Neural crest cell (in vitro differentiated cells): Measurements from ENCODE around the gene PDE5A. TPM values are rescaled to one million over a fixed set of nuclear protein-coding genes. Genes with fewer than 3 reads are reported as not detected.

Experiments
- DNase-seq: peaks from one replicate; pipeline ENCODE4 v3.0.0; 2021; ENCODE audit warnings: low read depth, mixed read lengths, low spot score
- H3K27ac Mint-ChIP-seq: one replicate; pipeline ENCODE4 v1.8.0; 2021; ENCODE audit warnings: mild to moderate bottlenecking, mixed read lengths; ENCODE audit not compliant: unreplicated experiment
- H3K27me3 Mint-ChIP-seq: 2 replicates; pipeline ENCODE4 v1.8.0; 2021; ENCODE audit warnings: low read depth, mild to moderate bottlenecking, mixed read lengths
- H3K36me3 Mint-ChIP-seq: 2 replicates; pipeline ENCODE4 v1.8.0; 2021; ENCODE audit warnings: low read depth, mild to moderate bottlenecking, mixed read lengths
- H3K4me1 Mint-ChIP-seq: 2 replicates; pipeline ENCODE4 v1.8.0; 2021; ENCODE audit warnings: mixed read lengths
- H3K4me3 Mint-ChIP-seq: one replicate; pipeline ENCODE4 v1.8.0; 2021; ENCODE audit warnings: mild to moderate bottlenecking, mixed read lengths
- H3K9me3 Mint-ChIP-seq: 2 replicates; pipeline ENCODE4 v1.8.0; 2021; ENCODE audit warnings: mixed read lengths
- long read RNA-seq: library from polyadenylated mRNA; unstranded; transcript quantifications from one replicate; pipeline ENCODE4 v2.0.0, GENCODE V29; 2020
- total RNA-seq: library from RNA; stranded (reverse); gene quantifications from 2 replicates; pipeline ENCODE4 v1.2.1, GENCODE V29; 2021
- TF ChIP-seq, protein P1 (sequence below): fragments of 200-600 bp; sonication (generic); conservative IDR thresholded peaks from 2 replicates; pipeline ENCODE4 v1.5.0; 2021; ENCODE audit warnings: antibody characterized with exemption, mild to moderate bottlenecking

Gene PDE5A
- 13.9 and 15.4 TPM in 2 replicates for total RNA-seq
- long read RNA-seq, full-length matches to known transcripts: 1 of 18 reads
- long read RNA-seq, partial matches to known transcripts: 15 of 18 reads
- long read RNA-seq, other reads (novel, unspliced or antisense): 2 of 18 reads

DNA sequence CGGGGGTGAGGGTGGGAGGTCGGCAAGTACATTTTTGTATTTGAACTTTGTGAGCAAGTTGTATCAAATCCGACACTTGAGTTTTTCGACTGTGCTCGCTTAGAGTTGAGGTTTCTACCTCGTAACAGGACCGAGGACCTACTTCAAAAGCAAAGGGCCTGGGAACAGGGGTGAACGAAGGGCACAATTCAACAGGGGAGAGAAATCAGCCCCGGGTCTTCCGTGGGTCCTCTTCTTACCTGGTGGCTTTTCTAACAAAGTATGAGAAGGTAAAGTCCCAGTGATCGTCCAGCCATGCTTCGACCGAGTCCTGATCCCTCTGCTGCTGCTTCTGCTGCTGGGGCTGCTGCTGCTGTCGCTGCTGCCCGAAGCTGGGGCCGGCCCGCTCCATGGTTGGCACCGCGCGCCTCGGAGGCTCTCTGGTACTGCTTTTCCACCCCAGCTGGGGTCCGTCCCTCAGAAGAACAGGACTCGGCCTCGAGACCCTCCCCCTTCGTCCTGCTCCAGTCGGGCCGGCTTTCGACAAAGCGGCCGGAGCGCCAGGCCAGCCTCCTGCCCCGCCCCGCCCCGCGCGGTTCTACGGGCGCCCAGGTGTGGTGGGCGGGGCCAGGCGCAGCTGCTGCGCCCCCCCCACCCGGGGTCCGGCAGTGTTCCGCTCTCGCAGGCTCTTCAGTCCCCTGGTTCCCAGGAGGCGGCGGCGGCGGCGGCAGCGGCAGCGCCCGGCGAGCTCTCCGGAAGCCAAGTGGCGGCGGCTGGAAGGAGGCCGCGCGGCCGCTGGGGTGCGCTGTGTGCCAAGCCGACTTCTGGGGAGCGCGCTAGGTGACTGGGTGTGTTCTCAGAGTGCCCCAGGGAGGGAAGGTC, at the start of gene PDE5A:
Gene PDE5A, minus strand, starts transcription at position 524 of the 861 bp plus-strand sequence. Its CDS starts 133 bp downstream, at position 391.
- TF ChIP-seq, protein P1, sequence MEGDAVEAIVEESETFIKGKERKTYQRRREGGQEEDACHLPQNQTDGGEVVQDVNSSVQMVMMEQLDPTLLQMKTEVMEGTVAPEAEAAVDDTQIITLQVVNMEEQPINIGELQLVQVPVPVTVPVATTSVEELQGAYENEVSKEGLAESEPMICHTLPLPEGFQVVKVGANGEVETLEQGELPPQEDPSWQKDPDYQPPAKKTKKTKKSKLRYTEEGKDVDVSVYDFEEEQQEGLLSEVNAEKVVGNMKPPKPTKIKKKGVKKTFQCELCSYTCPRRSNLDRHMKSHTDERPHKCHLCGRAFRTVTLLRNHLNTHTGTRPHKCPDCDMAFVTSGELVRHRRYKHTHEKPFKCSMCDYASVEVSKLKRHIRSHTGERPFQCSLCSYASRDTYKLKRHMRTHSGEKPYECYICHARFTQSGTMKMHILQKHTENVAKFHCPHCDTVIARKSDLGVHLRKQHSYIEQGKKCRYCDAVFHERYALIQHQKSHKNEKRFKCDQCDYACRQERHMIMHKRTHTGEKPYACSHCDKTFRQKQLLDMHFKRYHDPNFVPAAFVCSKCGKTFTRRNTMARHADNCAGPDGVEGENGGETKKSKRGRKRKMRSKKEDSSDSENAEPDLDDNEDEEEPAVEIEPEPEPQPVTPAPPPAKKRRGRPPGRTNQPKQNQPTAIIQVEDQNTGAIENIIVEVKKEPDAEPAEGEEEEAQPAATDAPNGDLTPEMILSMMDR: peak; percentile 89
- Mint-ChIP-seq H3K4me1 (peaks cover 13% of the 10 kb centered on the region), H3K4me3 (peak within 1 kb of the TSS; percentile 97), H3K27me3 (peaks cover 18% of the 10 kb centered on the region), H3K27ac (peak within 1 kb of the TSS; percentile 90), H3K9me3 (no peaks in the 10 kb centered on the region), H3K36me3 (no peaks in the 10 kb centered on the region)
- DNase-seq: peak; percentile 80

DNA sequence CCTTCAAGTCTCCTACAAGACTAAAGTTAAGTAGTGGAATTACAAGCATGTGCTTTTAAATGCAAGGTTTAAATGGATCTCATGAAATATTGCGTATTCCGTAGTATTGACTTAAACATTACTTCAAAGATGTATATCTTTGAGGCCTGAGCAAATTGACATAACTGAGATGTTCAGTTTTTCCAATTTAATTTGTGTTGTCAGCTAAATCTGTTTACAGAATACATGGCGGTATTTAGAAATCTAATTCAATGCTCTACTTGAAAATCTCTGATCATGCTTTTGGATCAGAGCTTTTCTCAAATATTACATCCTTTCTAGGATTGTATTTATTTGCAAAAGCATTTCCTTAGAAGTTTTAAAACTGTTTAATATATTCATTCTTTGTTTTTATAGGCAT, 47.5 kb upstream of the PDE5A start:
- H3K4me1 Mint-ChIP-seq: peaks cover 3% of the 10 kb centered on the region
- no peaks in the 10 kb centered on the region for H3K27me3 Mint-ChIP-seq
- H3K9me3 Mint-ChIP-seq: peaks cover 3% of the 10 kb centered on the region
- no peak overlapping the region for H3K4me3 Mint-ChIP-seq
- H3K36me3 Mint-ChIP-seq: no peaks in the 10 kb centered on the region
- DNase-seq: no peak
- TF ChIP-seq, protein P1: no peak
- no peak overlapping the region for H3K27ac Mint-ChIP-seq

DNA sequence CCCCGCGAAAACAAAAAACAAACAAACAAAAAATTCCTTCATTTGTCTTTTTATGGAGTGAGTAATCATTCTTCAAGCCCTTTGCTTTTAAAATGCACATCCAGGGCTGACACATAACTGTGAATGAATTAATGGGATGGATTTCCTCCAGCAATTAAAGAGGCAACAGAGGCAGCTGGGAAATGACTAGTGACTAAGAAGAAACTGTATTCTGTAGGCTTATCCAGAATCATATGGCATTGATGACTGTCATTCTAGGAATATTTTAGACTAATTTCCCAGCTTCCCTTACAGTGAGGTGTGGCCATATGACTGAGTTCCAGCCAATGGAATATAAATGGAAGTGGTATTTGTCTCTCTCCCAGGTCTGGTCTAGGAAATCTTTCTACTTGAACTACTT, 46.8 kb upstream of the PDE5A start:
- no peak overlapping the region for H3K4me3 Mint-ChIP-seq
- H3K9me3 Mint-ChIP-seq: peaks cover 3% of the 10 kb centered on the region
- TF ChIP-seq, protein P1: no peak
- no peak for DNase-seq
- H3K27me3 Mint-ChIP-seq: no peaks in the 10 kb centered on the region
- no peak overlapping the region for H3K27ac Mint-ChIP-seq
- H3K4me1 Mint-ChIP-seq: peaks cover 3% of the 10 kb centered on the region
- no peaks in the 10 kb centered on the region for H3K36me3 Mint-ChIP-seq

DNA sequence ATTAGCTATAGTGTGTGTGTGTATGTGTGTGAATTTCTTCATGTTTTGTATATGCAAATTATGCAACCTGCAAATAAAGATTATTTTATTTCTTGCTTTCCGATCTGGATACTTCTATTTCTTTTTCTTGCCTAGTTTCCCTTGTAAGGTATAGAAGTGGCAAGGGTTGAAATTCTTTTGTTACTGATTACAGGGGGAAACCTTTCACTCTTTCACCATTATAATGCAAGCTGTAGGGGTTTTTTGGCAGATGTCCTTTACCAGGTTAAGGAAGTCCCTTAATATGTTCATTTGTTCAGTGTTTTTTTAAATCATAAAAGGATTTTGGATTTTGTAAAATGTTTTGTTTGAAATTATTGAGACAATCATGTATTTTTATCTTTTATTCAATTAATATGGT, 44.3 kb upstream of the PDE5A start:
- H3K27me3 Mint-ChIP-seq: no peaks in the 10 kb centered on the region
- no peak overlapping the region for H3K27ac Mint-ChIP-seq
- H3K4me3 Mint-ChIP-seq: no peak overlapping the region
- H3K4me1 Mint-ChIP-seq: peaks cover 13% of the 10 kb centered on the region
- no peaks in the 10 kb centered on the region for H3K36me3 Mint-ChIP-seq
- TF ChIP-seq, protein P1: no peak
- H3K9me3 Mint-ChIP-seq: peaks cover 3% of the 10 kb centered on the region
- DNase-seq: no peak

DNA sequence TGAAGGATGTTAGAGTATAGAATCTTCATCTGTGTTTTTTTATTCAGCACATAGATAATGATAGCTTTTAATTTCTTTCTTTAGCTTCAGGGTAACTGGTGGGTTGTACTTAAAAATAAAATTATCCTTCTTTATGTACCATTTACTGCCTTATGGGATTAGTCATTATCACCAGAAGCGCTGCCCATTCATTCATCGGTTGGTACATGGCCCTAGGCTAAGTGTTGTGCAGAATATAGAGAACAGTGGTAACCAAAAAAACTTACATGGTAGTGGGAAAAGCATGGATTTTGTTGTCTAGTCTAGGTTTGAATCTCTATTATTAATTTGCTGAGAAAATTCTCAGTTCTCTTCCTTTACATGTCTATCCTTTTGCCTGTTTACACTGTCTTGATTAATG, 43.5 kb upstream of the PDE5A start:
- H3K27ac Mint-ChIP-seq: peak overlapping the region; percentile 35
- H3K9me3 Mint-ChIP-seq: peaks cover 3% of the 10 kb centered on the region
- H3K4me3 Mint-ChIP-seq: no peak overlapping the region
- H3K4me1 Mint-ChIP-seq: peaks cover 13% of the 10 kb centered on the region
- DNase-seq: no peak
- H3K27me3 Mint-ChIP-seq: no peaks in the 10 kb centered on the region
- H3K36me3 Mint-ChIP-seq: no peaks in the 10 kb centered on the region
- TF ChIP-seq, protein P1: no peak
